Stimulated activated effector memory CD8-positive, alpha-beta T cell treated with anti-CD3 and anti-CD28 coated beads, Interleukin-12 subunit alpha, Interleukin-12 subunit beta, amount 100 ng/mL, for 72 hours (primary cell): ENCODE data around the gene KLRK1.
"Not testable (repeated sequence)": the region's sequence is repeated elsewhere in the genome, so short reads cannot be mapped to it uniquely, and the experiment has no call there.

Experiments used
- ATAC-seq: fragments of 150-1000 bp; cut with Tn5 transposase; 2 replicates; pipeline ENCODE4 v1.10.0; 2021
- DNase-seq, 2 donors: peaks; one replicate each; pipeline ENCODE4 v3.0.0; 2021 to 2022; ENCODE audit warnings: low spot score in 2 of 2
- H3K27ac Mint-ChIP-seq: one replicate; pipeline ENCODE4 v1.8.0; 2022; ENCODE audit warnings: mild to moderate bottlenecking, mixed read lengths
- H3K36me3 Mint-ChIP-seq: one replicate; pipeline ENCODE4 v1.8.0; 2022; ENCODE audit warnings: mild to moderate bottlenecking, mixed read lengths
- H3K4me1 Mint-ChIP-seq: one replicate; pipeline ENCODE4 v1.8.0; 2022; ENCODE audit warnings: mixed read lengths
- H3K4me3 Mint-ChIP-seq: one replicate; pipeline ENCODE4 v1.8.0; 2022; ENCODE audit warnings: mild to moderate bottlenecking, mixed read lengths
- H3K9me3 Mint-ChIP-seq: one replicate; pipeline ENCODE4 v1.8.0; 2022; ENCODE audit warnings: mixed read lengths

Gene KLRK1

GRCh38 chr12:10396176-10396575 is 6.3 kb upstream of the KLRK1 start:
- peak overlapping the region; percentile 71 for H3K4me3 Mint-ChIP-seq
- H3K27ac Mint-ChIP-seq: peak overlapping the region; percentile 96
- ATAC-seq, H3K9me3 Mint-ChIP-seq, DNase-seq: not testable (repeated sequence)
- H3K4me1 Mint-ChIP-seq: peaks cover 50% of the 10 kb centered on the region
- peaks cover 70% of the 10 kb centered on the region for H3K36me3 Mint-ChIP-seq

- H3K4me3 Mint-ChIP-seq: peak overlapping the region; percentile 71
- DNase-seq (no peak), ATAC-seq (peak; percentile 79)
- peaks cover 66% of the 10 kb centered on the region for H3K36me3 Mint-ChIP-seq
- H3K9me3 Mint-ChIP-seq: no peaks in the 10 kb centered on the region
- peaks cover 45% of the 10 kb centered on the region for H3K4me1 Mint-ChIP-seq
- H3K27ac Mint-ChIP-seq: peak overlapping the region; percentile 96
Measured at GRCh38 chr12:10395390-10395998, 5.7 kb upstream of the KLRK1 start.

- ATAC-seq (peak; percentile 72), DNase-seq (peak in 1 of 2 donors; percentile 79)
- H3K27ac Mint-ChIP-seq: peak overlapping the region; percentile 96
- peak overlapping the region; percentile 71 for H3K4me3 Mint-ChIP-seq
- not testable (repeated sequence) for H3K9me3 Mint-ChIP-seq
- H3K4me1 Mint-ChIP-seq: peaks cover 48% of the 10 kb centered on the region
- H3K36me3 Mint-ChIP-seq: peaks cover 68% of the 10 kb centered on the region
Measured at GRCh38 chr12:10394531-10395152, 4.8 kb upstream of the KLRK1 start.

- Mint-ChIP-seq H3K27ac (peak overlapping the region; percentile 96), H3K4me1 (peaks cover 42% of the 10 kb centered on the region), H3K4me3 (peak overlapping the region; percentile 71), H3K36me3 (peaks cover 70% of the 10 kb centered on the region), H3K9me3 (no peaks in the 10 kb centered on the region)
- no peak for DNase-seq
- no peak for ATAC-seq
Measured at GRCh38 chr12:10393291-10393690, 3.5 kb upstream of the KLRK1 start.

- H3K4me1 Mint-ChIP-seq: peaks cover 36% of the 10 kb centered on the region
- DNase-seq: no peak
- peak overlapping the region; percentile 83 for H3K27ac Mint-ChIP-seq
- H3K36me3 Mint-ChIP-seq: peaks cover 70% of the 10 kb centered on the region
- peak; percentile 62 for ATAC-seq
- H3K9me3 Mint-ChIP-seq: no peaks in the 10 kb centered on the region
- peak overlapping the region; percentile 54 for H3K4me3 Mint-ChIP-seq
Measured at GRCh38 chr12:10392394-10392930, 2.6 kb upstream of the KLRK1 start.

- Mint-ChIP-seq H3K36me3 (peaks cover 80% of the 10 kb centered on the region), H3K27ac (peak overlapping the region; percentile 83)
Measured at GRCh38 chr12:10390991-10391390, 1.1 kb upstream of the KLRK1 start.

GRCh38 chr12:10388624-10389413 is 1.0 kb downstream of the KLRK1 start:
- ATAC-seq: no peak
- no peaks in the 10 kb centered on the region for H3K9me3 Mint-ChIP-seq
- DNase-seq: no peak
- H3K27ac Mint-ChIP-seq: peak overlapping the region; percentile 95
- H3K36me3 Mint-ChIP-seq: peaks cover 85% of the 10 kb centered on the region
- H3K4me3 Mint-ChIP-seq: peak overlapping the region; percentile 64
- peaks cover 23% of the 10 kb centered on the region for H3K4me1 Mint-ChIP-seq

More at GRCh38 chr12:10390991-10391390, 1.1 kb upstream of the KLRK1 start:
- Mint-ChIP-seq H3K4me1 (peaks cover 36% of the 10 kb centered on the region), H3K4me3 (peak overlapping the region; percentile 54)
- H3K9me3 Mint-ChIP-seq, DNase-seq, ATAC-seq: not testable (repeated sequence)

- H3K27ac Mint-ChIP-seq: peak overlapping the region; percentile 95
- peaks cover 28% of the 10 kb centered on the region for H3K4me1 Mint-ChIP-seq
- not testable (repeated sequence) for ATAC-seq, H3K9me3 Mint-ChIP-seq, DNase-seq
- H3K4me3 Mint-ChIP-seq: peak overlapping the region; percentile 64
- peaks cover 95% of the 10 kb centered on the region for H3K36me3 Mint-ChIP-seq
Measured at GRCh38 chr12:10387498-10387897, 2.3 kb downstream of the KLRK1 start.

GRCh38 chr12:10386857-10387256 is 3.0 kb downstream of the KLRK1 start:
- Mint-ChIP-seq H3K27ac (peak overlapping the region; percentile 95), H3K4me3 (peak overlapping the region; percentile 64), H3K4me1 (peaks cover 32% of the 10 kb centered on the region), H3K36me3 (peaks cover 95% of the 10 kb centered on the region), H3K9me3 (no peaks in the 10 kb centered on the region)
- ATAC-seq (no peak), DNase-seq (no peak)

- DNase-seq (no peak), ATAC-seq (peak; percentile 86)
- H3K4me1 Mint-ChIP-seq: peaks cover 46% of the 10 kb centered on the region
- peaks cover 100% of the 10 kb centered on the region for H3K36me3 Mint-ChIP-seq
- no peaks in the 10 kb centered on the region for H3K9me3 Mint-ChIP-seq
- peak overlapping the region; percentile 64 for H3K4me3 Mint-ChIP-seq
- peak overlapping the region; percentile 95 for H3K27ac Mint-ChIP-seq
Measured at GRCh38 chr12:10385166-10385613, 4.7 kb downstream of the KLRK1 start.

GRCh38 chr12:10384191-10384590 is 5.7 kb downstream of the KLRK1 start:
- ATAC-seq (no peak), DNase-seq (no peak)
- Mint-ChIP-seq H3K27ac (peak overlapping the region; percentile 95), H3K4me3 (peak overlapping the region; percentile 64), H3K9me3 (no peaks in the 10 kb centered on the region), H3K4me1 (peaks cover 41% of the 10 kb centered on the region), H3K36me3 (peaks cover 100% of the 10 kb centered on the region)

- Mint-ChIP-seq H3K36me3 (peaks cover 100% of the 10 kb centered on the region), H3K4me1 (peaks cover 48% of the 10 kb centered on the region), H3K9me3 (no peaks in the 10 kb centered on the region), H3K27ac (peak overlapping the region; percentile 95), H3K4me3 (peak overlapping the region; percentile 64)
- DNase-seq: no peak
- ATAC-seq: peak; percentile 11
Measured at GRCh38 chr12:10381928-10382628, 7.8 kb downstream of the KLRK1 start.

GRCh38 chr12:10378737-10379136 is 11.1 kb downstream of the KLRK1 start:
- Mint-ChIP-seq H3K4me1 (peaks cover 62% of the 10 kb centered on the region), H3K27ac (peak overlapping the region; percentile 89), H3K4me3 (peak overlapping the region; percentile 60), H3K36me3 (peaks cover 100% of the 10 kb centered on the region)
- H3K9me3 Mint-ChIP-seq, DNase-seq: not testable (repeated sequence)
- ATAC-seq: peak; percentile 91

GRCh38 chr12:10374624-10375018 is 15.2 kb downstream of the KLRK1 start:
- Mint-ChIP-seq H3K4me1 (peaks cover 64% of the 10 kb centered on the region), H3K4me3 (peak overlapping the region; percentile 79), H3K27ac (peak overlapping the region; percentile 97), H3K36me3 (peaks cover 100% of the 10 kb centered on the region), H3K9me3 (no peaks in the 10 kb centered on the region)
- DNase-seq (no peak), ATAC-seq (peak; percentile 62)
